HG03139 (cell line): ENCODE data around the gene KRTAP10-6.
"Not testable (repeated sequence)": the region's sequence is repeated elsewhere in the genome, so short reads cannot be mapped to it uniquely, and the experiment has no call there.

ENCODE experiments used
- ATAC-seq: cut with Tn5 transposase; IDR thresholded peaks from one replicate; pipeline ENCODE4 v1.9.1; 2021; ENCODE audit not compliant: unreplicated experiment

Gene KRTAP10-6, protein sequence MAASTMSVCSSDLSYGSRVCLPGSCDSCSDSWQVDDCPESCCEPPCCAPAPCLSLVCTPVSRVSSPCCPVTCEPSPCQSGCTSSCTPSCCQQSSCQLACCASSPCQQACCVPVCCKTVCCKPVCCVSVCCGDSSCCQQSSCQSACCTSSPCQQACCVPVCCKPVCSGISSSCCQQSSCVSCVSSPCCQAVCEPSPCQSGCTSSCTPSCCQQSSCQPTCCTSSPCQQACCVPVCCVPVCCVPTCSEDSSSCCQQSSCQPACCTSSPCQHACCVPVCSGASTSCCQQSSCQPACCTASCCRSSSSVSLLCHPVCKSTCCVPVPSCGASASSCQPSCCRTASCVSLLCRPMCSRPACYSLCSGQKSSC

DNA sequence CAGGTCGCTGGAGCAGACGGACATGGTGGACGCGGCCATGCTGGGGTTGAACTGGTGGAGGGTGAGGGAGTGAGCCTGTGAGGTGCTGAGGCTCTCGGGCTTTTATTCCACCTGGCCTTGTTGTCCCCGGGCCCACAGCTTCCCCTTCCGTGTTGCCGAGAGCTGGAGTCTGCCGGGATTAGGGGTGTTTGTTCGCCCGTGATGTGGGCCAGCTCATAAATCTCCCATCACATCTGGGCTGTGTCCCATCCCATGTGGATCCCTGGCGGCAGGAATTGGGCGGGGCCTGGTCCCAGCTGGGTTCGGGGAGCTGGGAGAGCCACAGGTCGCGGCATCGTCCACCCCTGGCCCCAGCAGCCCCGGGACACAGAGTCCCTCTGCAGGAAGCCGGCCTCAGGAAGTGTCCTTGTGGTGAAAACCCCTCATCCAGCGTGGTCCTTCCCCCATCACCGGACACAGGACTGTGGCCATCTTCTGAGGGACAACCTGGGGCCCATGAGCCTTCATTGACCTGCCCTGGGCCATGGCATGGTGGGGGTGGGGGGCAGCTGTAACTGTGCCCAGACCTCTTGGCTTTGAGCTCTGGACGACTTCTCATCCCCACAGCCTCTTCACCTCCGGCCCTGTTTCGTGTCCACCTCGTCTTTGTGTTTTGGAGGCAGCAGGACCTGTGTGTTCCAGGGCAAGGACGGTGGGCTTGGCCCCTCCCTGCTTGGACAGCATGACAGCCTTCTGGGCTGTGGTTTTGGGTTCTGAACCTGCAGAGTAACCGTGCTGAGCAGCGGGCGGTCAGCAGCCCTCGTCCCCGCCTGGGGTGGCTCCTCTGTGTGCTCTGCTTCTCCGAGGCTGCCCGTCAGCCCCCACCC, at the start of gene KRTAP10-6:
Gene KRTAP10-6 (minus strand): TSS at position 60 of the 866 bp plus-strand sequence. CDS start 21 bp downstream, at position 39.
- no peak for ATAC-seq

DNA sequence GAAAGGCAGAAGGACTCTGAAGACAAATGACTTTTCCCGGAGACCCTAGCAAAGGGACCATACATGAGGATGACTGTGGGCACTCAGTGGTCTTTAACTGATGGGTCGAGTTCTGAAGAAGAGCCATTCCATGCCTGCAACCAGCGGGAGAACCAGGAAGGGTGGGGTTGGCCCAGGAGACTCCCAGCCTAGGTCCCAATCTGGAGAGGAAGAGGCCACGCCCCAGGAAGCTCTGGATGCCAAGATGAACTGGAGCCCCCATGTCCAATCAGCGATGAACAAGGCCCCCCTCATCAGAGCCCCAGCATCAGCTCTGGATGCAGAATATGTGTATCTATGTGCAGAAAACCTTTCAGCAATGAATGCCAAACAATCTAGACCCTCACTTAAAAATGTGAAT, 48.5 kb upstream of the KRTAP10-6 start:
- ATAC-seq, result no peak

DNA sequence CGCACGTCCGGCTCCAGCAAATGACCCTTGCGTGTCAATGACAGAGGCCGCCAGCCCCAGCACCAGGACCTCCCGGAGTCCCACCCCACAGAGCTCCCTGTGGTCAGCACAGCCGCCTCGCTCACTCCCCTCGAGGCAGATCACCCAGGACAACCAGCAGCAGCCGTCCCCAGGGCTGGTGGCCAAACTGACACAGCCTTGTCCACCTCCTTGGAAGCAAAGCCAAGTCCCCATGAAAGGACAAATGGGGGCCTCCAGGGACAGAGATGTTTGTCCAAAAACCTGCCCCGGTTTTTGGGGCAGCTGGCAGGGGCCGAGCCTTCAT, 47.0 kb upstream of the KRTAP10-6 start:
- no peak for ATAC-seq

DNA sequence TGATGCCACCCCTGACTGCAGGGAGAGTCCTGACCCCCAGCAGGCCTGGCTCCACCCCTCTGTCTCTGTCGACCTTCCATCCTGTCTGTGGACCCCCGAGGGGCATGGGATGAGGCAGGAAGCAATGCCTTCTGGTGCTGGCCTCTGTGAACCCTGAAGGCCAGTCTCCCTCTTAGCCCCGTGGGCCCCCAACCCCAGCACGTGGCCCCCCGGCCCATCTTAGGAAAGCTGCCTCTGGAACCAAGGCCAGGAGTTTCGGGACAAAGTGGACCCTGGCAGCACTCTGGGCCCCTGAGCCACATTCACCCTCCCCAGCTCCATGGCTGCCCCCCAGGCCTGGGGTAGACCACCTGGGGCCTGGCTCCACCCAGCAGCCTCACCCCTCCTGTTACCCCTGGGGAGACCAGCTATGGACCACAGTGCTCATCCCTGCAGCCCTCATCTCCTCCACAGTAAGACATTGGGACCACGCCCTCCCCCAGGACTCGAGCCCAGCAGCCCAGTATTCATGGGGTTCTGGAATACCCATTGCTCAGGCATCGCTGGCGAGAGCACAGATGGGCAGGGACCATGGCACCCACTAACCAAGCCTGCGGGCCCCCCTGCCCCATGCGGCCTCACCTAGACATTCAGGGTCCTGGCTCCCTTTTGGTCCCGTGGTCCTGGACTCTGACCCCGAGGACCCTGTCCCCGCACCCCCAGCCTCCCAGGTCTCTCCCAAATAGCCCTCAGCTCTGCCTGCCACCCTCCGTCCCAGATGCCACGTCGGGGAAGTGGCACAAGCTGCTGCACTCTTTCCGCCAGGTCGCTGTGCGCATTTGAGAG, 46.4 kb upstream of the KRTAP10-6 start:
- ATAC-seq, result not testable (repeated sequence)

DNA sequence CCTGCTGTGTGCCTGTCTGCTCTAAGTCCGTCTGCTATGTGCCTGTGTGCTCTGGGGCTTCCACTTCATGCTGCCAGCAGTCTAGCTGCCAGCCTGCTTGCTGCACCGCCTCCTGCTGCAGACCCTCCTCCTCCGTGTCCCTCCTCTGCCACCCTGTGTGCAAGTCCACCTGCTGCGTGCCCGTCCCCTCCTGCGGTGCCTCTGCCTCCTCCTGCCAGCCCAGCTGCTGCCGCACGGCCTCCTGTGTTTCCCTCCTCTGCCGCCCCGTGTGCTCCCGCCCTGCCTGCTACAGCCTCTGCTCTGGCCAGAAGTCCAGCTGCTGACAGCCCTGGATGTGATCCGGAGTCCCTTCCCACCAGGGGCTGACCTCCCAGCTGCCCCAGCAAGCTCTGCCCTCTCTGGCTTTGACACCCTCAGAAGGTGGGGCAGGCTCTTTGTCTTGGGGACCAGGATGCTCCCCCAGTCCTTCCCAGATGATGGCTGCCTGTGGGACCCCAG, 45.6 kb upstream of the KRTAP10-6 start:
- not testable (repeated sequence) for ATAC-seq

DNA sequence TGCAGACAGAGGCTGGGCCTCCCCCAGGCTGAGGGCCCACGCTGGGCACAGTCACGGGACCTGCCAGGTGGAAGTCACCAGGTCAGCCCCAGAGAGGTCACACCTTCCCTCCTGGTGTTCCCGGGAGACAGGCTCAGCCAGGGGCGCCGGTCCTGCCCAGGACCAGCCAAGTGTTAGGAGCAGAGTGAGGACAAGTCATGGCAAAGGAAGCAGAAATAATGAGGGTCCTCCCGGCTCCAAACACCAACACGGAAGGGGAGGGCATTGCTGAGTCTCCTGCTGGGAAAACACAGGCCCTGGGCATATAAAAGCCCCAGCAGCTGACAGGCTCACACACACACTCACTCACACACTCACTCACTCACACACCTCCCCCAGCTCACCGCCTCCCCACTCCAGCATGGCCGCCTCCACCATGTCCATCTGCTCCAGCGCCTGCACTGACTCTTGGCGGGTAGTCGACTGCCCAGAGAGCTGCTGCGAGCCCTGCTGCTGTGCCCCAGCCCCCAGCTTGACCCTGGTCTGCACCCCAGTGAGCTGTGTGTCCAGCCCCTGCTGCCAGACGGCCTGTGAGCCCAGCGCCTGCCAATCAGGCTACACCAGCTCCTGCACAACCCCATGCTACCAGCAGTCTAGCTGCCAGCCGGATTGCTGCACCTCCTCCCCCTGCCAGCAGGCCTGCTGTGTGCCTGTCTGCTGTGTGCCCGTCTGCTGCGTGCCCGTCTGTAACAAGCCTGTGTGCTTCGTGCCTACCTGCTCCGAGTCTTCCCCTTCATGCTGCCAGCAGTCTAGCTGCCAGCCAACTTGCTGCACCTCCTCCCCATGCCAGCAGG, 44.9 kb upstream of the KRTAP10-6 start, which contains the start of gene KRTAP10-10:
Gene KRTAP10-10 (plus strand): TSS at position 339 of the 833 bp plus-strand sequence. CDS start 62 bp downstream, at position 401.
- no peak for ATAC-seq

DNA sequence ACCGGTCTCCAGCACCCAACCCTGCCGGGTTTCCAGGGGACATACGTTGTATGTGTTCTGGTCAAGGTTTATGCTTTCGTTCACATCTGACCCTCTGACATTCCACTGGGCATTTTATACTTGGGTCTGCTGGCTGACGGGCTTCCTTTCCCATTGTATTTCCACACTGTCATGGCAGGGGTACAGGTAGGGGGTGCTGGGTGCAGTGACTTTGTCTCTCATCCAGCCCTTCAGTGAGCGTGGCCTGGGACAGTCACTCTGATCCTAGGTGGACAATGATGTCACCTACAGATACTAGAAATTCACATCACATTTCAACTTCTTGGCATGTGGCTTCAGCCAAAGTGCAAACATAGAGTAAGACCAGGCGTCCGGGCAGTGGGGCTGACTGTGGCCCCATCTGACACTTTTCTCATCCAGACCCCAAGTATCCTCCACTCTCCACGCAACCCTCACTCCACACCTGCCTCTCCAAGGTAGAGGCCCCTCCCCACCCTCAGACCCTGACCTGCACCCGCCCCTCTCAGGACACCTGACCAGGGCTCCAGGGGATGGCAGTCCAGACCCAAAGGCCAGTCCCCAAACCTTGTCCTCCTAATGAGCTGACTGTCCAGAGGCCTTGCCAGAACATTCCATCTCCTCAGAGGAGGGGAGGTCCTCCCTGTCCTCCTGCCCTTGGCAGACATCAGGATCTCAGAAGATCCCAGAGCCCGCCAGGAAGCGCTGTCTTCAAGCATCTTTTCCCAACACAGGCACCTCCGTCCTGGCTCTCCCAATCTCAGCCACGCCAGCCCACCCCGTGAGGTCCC, 44.1 kb upstream of the KRTAP10-6 start:
- ATAC-seq, result no peak

DNA sequence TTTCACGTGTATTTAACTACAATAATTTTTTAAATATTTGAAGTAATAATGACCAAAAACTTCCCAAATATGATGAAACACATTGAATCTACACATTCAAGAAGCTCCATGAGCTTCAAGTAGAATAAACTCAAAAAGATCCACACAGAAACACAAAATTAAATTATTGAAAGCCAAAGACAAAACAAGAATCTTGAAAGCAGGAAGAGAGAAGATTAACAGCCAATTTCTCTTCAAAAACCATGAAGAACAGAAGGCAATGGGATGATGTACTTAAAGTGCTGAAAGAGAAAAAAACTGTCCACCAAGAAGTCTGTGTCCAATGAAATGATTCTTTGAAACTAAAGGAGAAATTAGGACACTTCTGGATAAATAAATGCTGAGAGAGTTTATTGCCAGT, 39.8 kb upstream of the KRTAP10-6 start:
- ATAC-seq, result no peak

DNA sequence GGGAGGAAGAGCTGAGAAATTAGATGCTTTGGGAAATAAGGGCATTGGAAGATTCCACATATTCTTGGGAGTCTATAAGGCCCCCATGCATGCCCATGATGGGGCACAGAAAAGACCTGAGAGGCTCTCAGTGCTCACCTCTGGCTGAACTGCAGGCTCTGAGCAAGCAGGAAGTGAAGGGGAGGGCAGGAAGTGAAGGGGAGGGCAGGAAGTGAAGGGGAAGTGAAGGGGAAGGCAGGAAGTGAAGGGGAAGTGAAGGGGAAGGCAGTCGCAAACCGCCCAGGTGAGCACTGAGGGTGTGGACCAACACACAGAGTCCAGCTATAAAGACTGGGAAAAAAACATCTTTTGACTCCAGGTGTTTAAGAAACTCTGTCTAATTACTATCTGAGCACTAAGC, 38.1 kb upstream of the KRTAP10-6 start:
- no peak for ATAC-seq

DNA sequence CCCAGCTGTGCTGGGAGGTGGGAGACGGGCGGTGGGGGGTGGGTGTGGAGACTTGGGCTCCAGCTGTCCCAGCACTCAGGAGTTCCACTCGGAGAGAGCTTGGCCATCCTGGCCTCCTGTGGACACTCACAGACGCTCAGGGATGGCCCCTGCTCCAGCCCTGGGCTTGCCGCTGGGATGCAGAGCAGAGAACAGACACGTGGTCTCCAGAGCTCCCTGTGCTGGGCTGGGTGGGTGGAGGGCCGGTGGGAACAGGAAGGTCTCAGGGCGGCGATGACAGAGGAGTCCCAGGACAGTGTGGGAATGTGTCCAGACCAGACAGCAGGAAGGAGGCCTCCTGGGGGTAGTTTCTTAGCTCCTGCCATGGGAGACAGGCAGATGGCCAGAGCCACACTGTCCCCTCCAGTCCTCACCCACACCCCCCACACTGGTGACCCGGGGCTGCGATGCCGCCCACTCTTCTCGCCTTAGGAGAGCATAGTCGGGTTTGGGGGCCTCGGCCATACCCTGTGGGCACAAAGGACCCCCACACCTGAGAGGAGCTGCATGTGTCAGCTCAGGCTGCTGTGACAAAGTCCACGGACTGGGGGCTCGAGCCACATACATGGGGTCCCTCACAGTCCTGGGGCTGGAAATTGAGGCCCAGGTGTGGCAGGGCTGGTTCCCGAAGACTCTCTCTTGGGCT, 36.5 kb upstream of the KRTAP10-6 start:
- no peak for ATAC-seq

DNA sequence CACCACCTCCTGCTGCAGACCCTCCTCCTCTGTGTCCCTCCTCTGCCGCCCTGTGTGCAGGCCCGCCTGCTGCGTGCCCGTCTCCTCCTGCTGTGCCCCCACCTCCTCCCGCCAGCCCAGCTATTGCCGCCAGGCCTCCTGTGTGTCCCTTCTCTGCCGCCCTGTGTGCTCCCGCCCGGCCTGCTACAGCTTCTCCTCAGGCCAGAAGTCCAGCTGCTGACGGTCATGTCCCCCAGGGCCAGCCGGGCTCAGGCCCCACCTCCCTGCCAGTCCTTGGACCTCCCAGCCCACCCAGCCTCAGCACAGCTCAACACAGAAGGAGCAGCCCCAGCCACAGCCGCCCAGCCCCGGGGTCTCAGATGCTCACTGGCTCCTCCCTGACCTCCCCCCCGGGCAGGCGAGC, 35.5 kb upstream of the KRTAP10-6 start:
- ATAC-seq, result not testable (repeated sequence)

DNA sequence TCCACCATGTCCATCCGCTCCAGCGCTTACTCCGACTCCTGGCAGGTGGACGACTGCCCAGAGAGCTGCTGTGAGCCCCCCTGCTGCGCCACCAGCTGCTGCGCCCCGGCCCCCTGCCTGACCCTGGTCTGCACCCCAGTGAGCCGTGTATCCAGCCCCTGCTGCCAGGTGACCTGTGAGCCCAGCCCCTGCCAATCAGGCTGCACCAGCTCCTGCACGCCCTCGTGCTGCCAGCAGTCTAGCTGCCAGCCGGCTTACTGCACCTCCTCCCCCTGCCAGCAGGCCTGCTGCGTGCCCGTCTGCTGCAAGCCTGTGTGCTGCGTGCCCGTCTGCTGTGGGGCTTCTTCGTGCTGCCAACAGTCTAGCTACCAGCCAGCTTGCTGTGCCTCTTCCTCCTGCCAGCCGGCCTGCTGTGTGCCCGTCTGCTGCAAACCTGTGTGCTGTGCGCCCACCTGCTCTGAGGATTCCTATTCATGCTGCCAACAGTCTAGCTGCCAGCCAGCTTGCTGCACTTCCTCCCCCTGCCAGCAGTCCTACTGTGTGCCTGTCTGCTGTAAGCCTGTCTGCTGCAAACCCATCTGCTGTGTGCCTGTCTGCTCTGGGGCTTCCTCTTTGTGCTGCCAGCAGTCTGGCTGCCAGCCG, 35.0 kb upstream of the KRTAP10-6 start:
- ATAC-seq, result not testable (repeated sequence)

DNA sequence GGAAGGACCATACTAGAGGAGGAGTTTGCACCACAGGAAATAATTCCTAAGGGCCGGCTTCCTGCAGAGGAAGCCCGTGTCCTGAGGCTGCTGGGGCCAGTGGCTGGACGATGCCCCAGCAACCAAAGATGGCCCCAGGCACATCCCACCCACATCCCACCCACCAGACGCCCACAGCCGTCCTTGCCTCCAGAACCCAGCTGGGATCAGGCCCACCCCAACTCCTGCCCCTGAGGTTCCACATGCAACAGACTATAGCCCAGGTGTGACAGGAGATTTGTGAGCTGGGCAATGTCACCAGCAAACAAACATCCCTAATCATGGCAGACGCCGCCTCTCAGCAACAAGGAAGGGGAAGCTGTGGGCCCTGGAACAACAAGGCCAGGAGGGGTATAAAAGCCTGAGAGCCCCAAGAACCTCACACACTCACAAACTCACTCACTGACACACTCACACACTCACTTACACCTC, 34.4 kb upstream of the KRTAP10-6 start, which contains the start of gene KRTAP10-9:
Gene KRTAP10-9 (plus strand): TSS at position 421 of the 471 bp plus-strand sequence. CDS start 79 bp downstream, outside the sequence.
- ATAC-seq, result no peak

DNA sequence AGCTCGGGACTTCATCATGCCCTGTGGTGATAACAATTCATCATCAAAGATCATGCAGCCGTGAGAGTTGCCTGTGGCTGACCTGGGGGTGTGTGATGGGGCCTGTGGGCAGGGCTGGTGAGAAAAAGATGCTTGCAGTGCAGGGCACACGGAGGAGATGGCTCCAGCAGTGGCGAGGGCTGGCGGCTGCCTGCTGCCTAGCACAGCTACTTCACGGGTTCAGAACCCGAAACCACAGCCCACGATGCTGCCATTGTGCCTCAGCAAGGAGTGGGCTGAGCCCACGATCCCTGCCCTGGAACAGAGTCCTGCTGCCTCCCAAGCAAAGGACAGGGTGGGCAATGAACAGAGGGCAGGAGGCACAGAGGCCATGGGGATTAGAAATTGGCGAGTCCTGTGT, 34.0 kb upstream of the KRTAP10-6 start:
- no peak for ATAC-seq

DNA sequence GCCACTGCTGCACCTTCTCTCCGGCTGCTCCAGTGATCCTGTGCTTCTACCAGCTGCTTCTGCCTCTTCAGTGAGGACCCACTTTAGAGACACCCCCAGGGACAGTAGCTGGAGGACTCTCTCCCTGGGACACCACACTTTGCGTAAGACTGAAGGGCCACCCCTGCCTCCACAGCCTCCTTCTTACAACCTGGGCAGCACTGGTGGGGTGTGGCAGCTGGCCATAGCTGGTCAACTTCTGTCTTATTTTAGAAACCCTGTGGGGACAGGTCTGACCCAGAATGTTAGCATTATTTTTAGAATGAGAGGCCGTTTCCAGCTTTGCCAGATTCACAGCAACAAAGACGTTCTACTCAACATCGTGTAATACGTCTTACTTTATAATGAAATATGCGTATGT, 33.5 kb upstream of the KRTAP10-6 start:
- no peak for ATAC-seq

DNA sequence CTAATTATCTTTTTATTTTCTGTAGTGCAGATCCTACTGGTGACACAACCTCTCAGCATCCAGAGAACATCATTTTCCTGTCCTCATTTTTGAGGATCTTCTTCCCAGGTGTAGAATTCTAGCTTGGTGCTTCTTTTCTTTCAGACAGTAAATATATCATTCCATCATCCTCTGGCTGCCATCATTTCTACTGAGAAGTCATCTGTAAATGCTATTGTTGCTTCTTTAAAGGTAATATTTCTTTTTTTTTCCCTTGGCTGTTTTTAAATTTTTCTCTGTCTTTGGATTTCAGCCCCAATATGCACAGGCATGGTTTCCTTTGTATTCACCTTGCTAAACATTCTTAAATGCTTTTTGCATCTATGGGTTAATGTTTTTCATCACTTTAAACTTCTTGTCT, 31.3 kb upstream of the KRTAP10-6 start:
- ATAC-seq, result no peak

DNA sequence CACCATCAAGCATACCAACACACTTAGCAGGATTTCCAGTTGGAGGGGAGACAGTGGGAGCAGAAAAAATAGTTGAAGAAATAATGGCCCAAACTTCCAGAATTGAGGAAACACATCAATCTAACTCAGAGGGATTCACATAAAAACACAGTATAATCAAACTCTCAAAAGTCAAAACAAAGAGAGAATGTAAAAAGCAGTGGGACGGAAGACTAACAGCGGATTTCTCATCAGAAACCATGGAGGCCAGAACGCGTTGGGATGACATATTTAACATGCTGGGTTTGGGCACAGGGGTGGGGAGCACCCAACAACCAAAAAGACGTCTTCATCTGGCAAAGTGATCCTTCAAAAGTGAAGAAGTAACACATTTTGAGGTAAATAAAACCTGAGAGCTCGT, 27.6 kb upstream of the KRTAP10-6 start:
- no peak for ATAC-seq

DNA sequence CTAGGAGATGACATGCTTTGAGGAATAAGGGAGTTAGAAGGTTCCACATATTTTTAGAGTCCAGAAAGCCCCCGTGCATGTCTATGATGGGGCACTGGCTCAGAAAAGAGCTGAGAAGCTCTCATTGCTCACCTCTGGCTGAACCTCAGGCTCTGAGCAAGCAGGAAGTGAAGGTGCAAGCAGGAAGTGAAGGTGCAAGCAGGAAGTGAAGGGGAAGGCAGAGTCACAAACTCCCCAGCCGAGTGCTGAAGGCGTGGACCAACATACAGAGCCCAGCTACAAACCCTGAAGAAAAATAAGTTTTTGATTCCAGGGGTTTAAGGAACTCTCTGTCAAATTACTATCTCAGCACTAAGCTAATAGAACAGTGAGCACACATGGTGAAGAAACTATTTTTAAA, 26.6 kb upstream of the KRTAP10-6 start:
- ATAC-seq, result no peak
